Spleen (tissue), 7 donors: Measurements from ENCODE around the gene SH3BP5.

Source experiments
- POLR2A ChIP-seq, 3 donors: fragments of 450-650 bp; IDR thresholded peaks; one replicate each; pipeline ENCODE4 v1.5.1; 2017; ENCODE audit warnings: antibody characterized with exemption in 3 of 3, mild to moderate bottlenecking in 1 of 3
- POLR2AphosphoS5 ChIP-seq, 3 donors: sonication (generic); formaldehyde crosslinking; IDR thresholded peaks; one replicate each; pipeline ENCODE4 v1.5.1; 2017; ENCODE audit warnings: antibody characterized with exemption in 3 of 3
- TF ChIP-seq, protein P1 (sequence below), 11 experiments: fragments of 200-600 bp in 7 of 11; fragments of 450-650 bp in 4 of 11; sonication (generic) in 4 of 11; IDR thresholded peaks in 8 of 11; conservative IDR thresholded peaks in 3 of 11; 1 replicate in 7 of 11; 2 replicates in 4 of 11; pipeline versions ENCODE4 v1.4.0 to v1.8.0; 2016 to 2021; ENCODE audit warnings: antibody characterized with exemption in 11 of 11, inconsistent platforms in 4 of 11, mild to moderate bottlenecking in 1 of 11
- donor health status: DM: no; HTN: no; CAD: no; lungs with moderate emphysema.
- donor health status: DM: no; HTN: no; CAD: no.
- donor health status: DM: no; HTN: no; CAD: no.

- TF ChIP-seq, protein P1, sequence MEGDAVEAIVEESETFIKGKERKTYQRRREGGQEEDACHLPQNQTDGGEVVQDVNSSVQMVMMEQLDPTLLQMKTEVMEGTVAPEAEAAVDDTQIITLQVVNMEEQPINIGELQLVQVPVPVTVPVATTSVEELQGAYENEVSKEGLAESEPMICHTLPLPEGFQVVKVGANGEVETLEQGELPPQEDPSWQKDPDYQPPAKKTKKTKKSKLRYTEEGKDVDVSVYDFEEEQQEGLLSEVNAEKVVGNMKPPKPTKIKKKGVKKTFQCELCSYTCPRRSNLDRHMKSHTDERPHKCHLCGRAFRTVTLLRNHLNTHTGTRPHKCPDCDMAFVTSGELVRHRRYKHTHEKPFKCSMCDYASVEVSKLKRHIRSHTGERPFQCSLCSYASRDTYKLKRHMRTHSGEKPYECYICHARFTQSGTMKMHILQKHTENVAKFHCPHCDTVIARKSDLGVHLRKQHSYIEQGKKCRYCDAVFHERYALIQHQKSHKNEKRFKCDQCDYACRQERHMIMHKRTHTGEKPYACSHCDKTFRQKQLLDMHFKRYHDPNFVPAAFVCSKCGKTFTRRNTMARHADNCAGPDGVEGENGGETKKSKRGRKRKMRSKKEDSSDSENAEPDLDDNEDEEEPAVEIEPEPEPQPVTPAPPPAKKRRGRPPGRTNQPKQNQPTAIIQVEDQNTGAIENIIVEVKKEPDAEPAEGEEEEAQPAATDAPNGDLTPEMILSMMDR (IDR thresholded peaks at IDR 0.05 in 8 of 11, conservative IDR thresholded peaks at IDR 0.05 in 3 of 11): no peak
- TF ChIP-seq POLR2A (IDR thresholded peaks at IDR 0.05) (no peak), POLR2AphosphoS5 (IDR thresholded peaks at IDR 0.05) (peak; percentile 61 to 80 (median 77))
These were observed 39.4 kb downstream of the SH3BP5 start for GRCh38 chr3:15292765-15293522.
